Peyer's patch (tissue), 4 donors: Measurements from ENCODE around the gene MMP24. TPM values are rescaled to one million over a fixed set of nuclear protein-coding genes. Genes with fewer than 3 reads are reported as not detected.

Experiments used
- DNase-seq, 3 donors: peaks; one replicate each; pipeline ENCODE4 v3.0.0-alpha.2; 2017 to 2019
- H3K27ac ChIP-seq, 4 donors: fragments of 200-600 bp; sonication (generic); one replicate each; pipeline ENCODE4 v1.5.1; 2016 to 2019
- H3K27me3 ChIP-seq, 2 donors: fragments of 200-600 bp; sonication (generic); one replicate each; pipeline ENCODE4 v1.5.1; 2019
- H3K36me3 ChIP-seq, 3 donors: fragments of 200-600 bp; sonication (generic); one replicate each; pipeline ENCODE4 v1.5.1; 2016 to 2019
- H3K4me1 ChIP-seq, 4 donors: fragments of 200-600 bp; sonication (generic); one replicate each; pipeline ENCODE4 v1.5.1; 2016 to 2019
- H3K4me3 ChIP-seq, 4 donors: fragments of 200-600 bp; sonication (generic); 1 replicate in 3 of 4; 2 replicates in 1 of 4; pipeline ENCODE4 v1.5.1; 2016 to 2019; ENCODE audit warnings: mild to moderate bottlenecking in 1 of 4
- H3K9me3 ChIP-seq, 4 donors: fragments of 200-600 bp; sonication (generic); one replicate each; pipeline ENCODE4 v1.5.1; 2016 to 2019; ENCODE audit warnings: mild to moderate bottlenecking in 1 of 4
- CTCF ChIP-seq, 6 experiments: fragments of 450-650 bp in 4 of 6; fragments of 200-600 bp in 2 of 6; sonication (generic) in 1 of 6; IDR thresholded peaks; one replicate each; pipeline ENCODE4 v1.5.1; 2017 to 2019; ENCODE audit warnings: antibody characterized with exemption in 6 of 6, mild to moderate bottlenecking in 3 of 6, moderate library complexity in 1 of 6
- POLR2A ChIP-seq, 2 donors: fragments of 450-650 bp; IDR thresholded peaks; one replicate each; pipeline ENCODE4 v1.5.1; 2017; ENCODE audit warnings: antibody characterized with exemption in 2 of 2, mild to moderate bottlenecking in 2 of 2, moderate library complexity in 2 of 2
- total RNA-seq, 4 donors: library from RNA; depleted of rRNA; stranded (reverse); fragments of >200 nt; gene quantifications; one replicate each; pipeline ENCODE4 v1.1.0, GENCODE V29; 2016

MMP24 gene
- total RNA-seq, 4 donors from 2014 or later: 0.70 to 2.7 (median 1.3) TPM; not detected in 1

DNA sequence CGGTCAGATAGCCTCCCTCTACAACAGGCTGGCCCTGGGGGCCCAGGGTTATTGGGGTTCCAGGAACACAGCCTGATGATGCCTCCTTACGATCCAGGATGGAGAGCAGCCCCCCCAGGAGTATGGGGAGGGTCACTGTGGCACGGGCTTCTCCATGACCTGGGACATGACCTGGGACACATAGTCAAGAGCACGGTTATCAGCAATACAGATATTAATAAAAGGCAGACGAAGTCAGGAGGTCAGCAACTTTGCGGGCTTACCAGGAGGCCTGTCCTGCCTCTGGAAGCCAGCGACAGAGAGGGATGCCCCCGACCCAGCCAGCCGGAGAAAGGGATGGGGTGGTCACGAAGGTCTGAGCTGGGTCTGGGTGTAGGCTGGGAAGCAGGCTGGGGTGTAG, 50.6 kb downstream of the MMP24 start:
- Histone ChIP-seq H3K4me1 (peaks cover 0 to 16% (median 10%) of the 10 kb centered on the region in 4 donors), H3K36me3 (peaks cover 0 to 32% (median 0%) of the 10 kb centered on the region in 3 donors), H3K27ac (peak overlapping the region; percentile 98 to 100 (median 99)), H3K27me3 (no peaks in the 10 kb centered on the region), H3K9me3 (no peaks in the 10 kb centered on the region), H3K4me3 (peak overlapping the region; percentile 78 to 99 (median 84))
- TF ChIP-seq CTCF (IDR thresholded peaks at IDR 0.05): no peak
- TF ChIP-seq POLR2A (IDR thresholded peaks at IDR 0.05): no peak
- DNase-seq: no peak

DNA sequence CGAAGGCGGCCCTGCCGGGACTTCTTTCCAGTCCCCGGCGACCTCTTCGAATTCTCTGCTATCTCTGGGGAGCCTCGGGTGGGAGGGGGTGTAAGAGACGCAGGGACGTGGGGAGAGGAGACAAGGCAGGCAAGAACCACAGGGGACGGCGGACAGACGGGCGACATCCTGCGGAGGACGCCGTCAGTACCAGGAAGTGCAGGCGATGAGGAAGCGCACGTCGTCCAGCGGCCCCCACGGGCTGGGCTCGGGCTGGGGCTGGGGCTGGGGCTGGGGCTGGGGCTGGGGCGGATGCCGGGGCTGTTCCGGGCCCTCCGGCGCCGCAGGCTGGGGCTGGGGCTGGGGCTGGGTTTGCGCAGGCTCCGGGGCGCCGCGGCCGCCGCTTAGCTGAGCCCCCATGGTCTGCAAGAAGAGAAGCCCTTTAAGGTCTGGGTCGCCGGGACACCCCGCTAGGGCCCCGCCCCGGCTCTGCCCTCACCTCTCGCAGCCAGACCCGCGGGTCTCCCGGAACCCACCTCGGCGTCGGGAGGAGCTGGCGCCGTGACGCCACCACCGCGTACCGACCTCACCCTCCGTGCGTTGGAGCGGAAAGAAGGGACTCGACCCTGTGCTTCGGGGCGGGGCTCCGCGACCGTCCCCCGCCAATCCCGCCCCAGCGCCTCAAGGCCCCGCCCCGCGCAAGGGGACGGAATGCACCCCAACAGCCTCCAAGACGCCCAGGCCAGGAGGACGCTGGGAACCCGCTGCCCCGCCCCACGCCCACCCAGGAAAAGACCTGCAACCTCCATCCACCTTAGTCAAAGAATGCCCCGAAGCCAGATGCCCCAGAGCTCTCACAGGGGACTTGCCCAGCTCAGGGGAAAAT, 51.3 kb downstream of the MMP24 start, which contains the start of gene MMP24OS:
MMP24OS (minus strand) TSS at position 592 of the 865 bp plus-strand sequence; CDS start at position 399, 193 bp downstream.
- H3K4me3 ChIP-seq: peak within 1 kb of the TSS; percentile 78 to 99 (median 84)
- no peaks in the 10 kb centered on the region for H3K27me3 ChIP-seq
- no peaks in the 10 kb centered on the region for H3K9me3 ChIP-seq
- peak; percentile 89 to 96 (median 94) for DNase-seq
- peaks cover 0 to 22% (median 11%) of the 10 kb centered on the region in 4 donors for H3K4me1 ChIP-seq
- peak in 4 of 6 experiments; percentile 6 to 34 (median 27) for TF ChIP-seq CTCF (IDR thresholded peaks at IDR 0.05)
- peak; percentile 94 to 97 for TF ChIP-seq POLR2A (IDR thresholded peaks at IDR 0.05)
- peaks cover 0 to 33% (median 0%) of the 10 kb centered on the region in 3 donors for H3K36me3 ChIP-seq
- peak within 1 kb of the TSS; percentile 98 to 100 (median 99) for H3K27ac ChIP-seq

GRCh38 chr20:35279040-35279439, 52.5 kb downstream of the MMP24 start:
- no peak for DNase-seq
- Histone ChIP-seq H3K36me3 (peaks cover 0 to 28% (median 0%) of the 10 kb centered on the region in 3 donors), H3K27ac (peak overlapping the region in 3 of 4 donors; percentile 98 to 100 (median 98)), H3K9me3 (no peaks in the 10 kb centered on the region), H3K4me1 (peaks cover 0 to 35% (median 20%) of the 10 kb centered on the region in 4 donors), H3K4me3 (no peak overlapping the region), H3K27me3 (no peaks in the 10 kb centered on the region)
- TF ChIP-seq POLR2A (IDR thresholded peaks at IDR 0.05) (no peak), CTCF (IDR thresholded peaks at IDR 0.05) (no peak)

DNA sequence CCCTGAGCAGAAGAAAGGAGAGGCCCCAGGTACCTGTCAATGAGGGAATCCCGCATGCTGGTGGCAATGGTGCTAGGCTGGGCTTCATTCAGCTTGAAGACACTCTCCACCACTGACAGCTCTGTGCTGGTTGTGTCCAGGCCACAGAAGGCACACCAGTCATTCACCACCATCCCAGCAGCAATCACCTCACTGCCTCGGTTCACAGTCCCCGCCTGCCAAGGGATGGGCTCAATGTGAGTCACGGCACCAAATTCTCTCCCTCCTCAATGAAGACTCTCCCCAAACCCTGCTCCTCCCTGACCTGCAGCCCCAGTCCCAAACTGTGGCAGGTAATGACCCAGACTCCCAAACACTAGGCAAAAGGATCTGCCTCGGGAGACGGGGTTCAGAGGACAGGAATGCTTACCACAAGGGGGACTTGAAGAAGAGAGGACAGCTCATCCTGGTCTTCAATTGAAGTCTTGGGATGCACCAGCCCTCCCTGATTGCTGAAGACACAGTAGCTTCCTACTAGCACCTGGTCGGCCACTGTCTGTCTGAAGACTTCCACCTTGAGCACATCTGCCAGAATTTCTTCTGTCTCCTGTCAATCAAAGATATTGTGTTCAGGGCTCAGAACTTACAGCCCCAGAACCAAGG, 53.2 kb downstream of the MMP24 start:
- peaks cover 0 to 35% (median 21%) of the 10 kb centered on the region in 4 donors for H3K4me1 ChIP-seq
- no peaks in the 10 kb centered on the region for H3K27me3 ChIP-seq
- H3K36me3 ChIP-seq: peaks cover 0 to 28% (median 0%) of the 10 kb centered on the region in 3 donors
- peak overlapping the region in 1 of 4 donors; percentile 100 for H3K27ac ChIP-seq
- no peak overlapping the region for H3K4me3 ChIP-seq
- no peak for DNase-seq
- TF ChIP-seq CTCF (IDR thresholded peaks at IDR 0.05): no peak
- no peak for TF ChIP-seq POLR2A (IDR thresholded peaks at IDR 0.05)
- no peaks in the 10 kb centered on the region for H3K9me3 ChIP-seq

DNA sequence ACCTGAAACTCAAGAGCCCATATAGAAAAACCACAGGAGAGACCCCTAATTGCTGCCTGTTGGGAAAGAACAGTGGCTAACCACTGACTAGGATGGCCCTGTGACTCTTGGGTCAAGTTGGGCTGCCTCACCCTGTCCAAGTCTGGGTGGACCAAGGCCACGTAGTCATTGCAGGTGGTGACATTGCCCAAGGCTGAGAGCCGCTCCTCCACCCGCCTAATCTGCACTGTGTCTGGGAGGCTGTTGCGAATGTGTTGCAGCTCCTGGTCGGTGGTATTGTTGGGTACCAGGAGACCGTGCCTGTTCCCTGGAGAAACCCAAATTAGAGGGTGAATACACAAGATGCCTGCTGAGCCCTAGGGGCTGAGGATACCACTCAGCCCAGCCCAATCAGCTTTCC, 54.0 kb downstream of the MMP24 start:
- TF ChIP-seq POLR2A (IDR thresholded peaks at IDR 0.05) (no peak), CTCF (IDR thresholded peaks at IDR 0.05) (no peak)
- Histone ChIP-seq H3K4me3 (no peak overlapping the region), H3K4me1 (peaks cover 5 to 41% (median 24%) of the 10 kb centered on the region in 4 donors), H3K27me3 (no peaks in the 10 kb centered on the region), H3K36me3 (peaks cover 0 to 28% (median 0%) of the 10 kb centered on the region in 3 donors), H3K9me3 (no peaks in the 10 kb centered on the region), H3K27ac (peak overlapping the region in 1 of 4 donors; percentile 22)
- DNase-seq: no peak
